Stimulated activated CD4-positive, alpha-beta T cell treated with anti-CD3 and anti-CD28 coated beads, TNF-alpha, amount 100 ng/mL, for 4 hours (primary cell): ENCODE data around the gene SLC25A20.
A peak's percentile ranks its signal among the peaks of the same experiment; 100 is the strongest.
"Not testable (repeated sequence)": the region's sequence is repeated elsewhere in the genome, so short reads cannot be mapped to it uniquely, and the experiment has no call there.

Source experiments
- DNase-seq, 3 experiments: peaks; one replicate each; pipeline ENCODE4 v3.0.0-alpha.2; 2020; ENCODE audit warnings: low read depth in 3 of 3

The SLC25A20 gene

GRCh38 chr3:48847053-48847503 is 51.6 kb downstream of the SLC25A20 start:
- DNase-seq: peak; percentile 13 to 27 (median 18)

- DNase-seq: no peak
Observed at GRCh38 chr3:48845170-48845569, 53.5 kb downstream of the SLC25A20 start.

DNA sequence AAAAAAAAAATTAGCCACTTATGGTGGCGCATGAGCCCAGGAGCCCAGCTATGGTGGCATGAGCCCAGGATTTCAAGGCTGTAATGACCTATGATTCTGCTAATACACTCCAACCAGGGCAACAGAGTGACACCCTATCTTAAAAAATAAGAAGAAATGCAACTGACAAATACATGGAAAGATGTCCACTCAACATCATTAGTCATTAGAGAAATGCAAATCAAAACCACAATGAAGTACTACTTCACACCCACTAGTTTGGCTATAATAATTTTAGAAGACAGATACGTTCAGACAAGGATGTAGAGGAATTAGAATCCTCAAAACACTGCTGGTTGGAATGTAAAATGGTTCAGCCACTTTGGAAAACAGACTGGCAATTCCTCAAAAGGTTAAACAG is 61.5 kb downstream of the SLC25A20 start:
- no peak for DNase-seq

DNA sequence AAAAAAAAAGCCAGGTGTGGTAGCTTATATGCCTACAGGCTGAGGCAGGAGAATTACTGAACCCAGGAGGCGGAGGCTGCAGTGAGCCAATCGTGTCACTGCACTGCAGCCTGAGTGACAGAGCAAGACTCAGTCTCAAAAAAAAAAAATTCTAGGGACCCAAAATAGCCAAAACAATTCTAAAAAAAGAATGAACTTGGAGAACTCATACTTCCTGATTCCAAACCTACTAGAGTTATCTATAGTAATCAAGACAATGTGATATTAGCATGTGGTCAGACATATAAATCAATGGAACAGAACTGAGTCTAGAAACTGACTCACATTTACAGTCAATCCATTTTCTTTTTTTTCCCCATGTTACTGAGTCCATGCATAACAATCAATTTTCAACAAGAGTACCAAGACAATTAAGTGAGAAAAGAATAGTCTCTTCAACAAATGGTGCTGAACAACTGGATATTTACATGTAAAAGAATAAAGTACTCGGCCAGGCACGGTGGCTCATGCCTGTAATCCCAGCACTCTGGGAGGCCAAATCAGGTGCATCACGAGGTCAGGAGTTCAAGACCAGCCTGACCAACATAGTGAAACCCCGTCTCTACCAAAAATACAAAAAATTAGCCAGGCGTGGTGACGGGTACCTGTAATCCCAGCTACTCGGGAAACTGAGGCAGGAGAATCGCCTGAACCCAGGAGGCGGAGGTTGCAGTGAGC is 62.9 kb downstream of the SLC25A20 start:
- no peak for DNase-seq

- no peak for DNase-seq
Observed at GRCh38 chr3:48832684-48833083, 66.0 kb downstream of the SLC25A20 start.

DNA sequence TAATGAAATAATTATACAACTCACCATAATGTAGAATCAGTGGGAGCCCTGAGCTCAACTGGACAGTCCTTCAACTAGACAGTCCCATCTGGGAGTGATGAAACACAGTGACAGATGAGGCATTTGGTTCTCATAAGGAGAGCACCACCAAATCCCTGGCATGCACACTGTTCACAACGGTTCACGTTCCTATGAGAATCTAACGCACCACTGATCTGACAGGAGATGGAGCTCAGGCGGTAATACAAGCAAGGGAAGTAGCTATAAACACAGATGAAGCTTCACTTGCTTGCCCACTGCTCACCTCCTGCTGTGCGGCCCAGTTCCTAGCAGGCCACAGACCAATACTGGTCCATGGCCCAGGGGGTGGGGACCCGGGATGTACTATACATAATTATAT is 68.0 kb downstream of the SLC25A20 start:
- DNase-seq: no peak

GRCh38 chr3:48829525-48829924 is 69.2 kb downstream of the SLC25A20 start:
- not testable (repeated sequence) for DNase-seq

GRCh38 chr3:48827874-48828273 is 70.8 kb downstream of the SLC25A20 start:
- DNase-seq: not testable (repeated sequence)

DNA sequence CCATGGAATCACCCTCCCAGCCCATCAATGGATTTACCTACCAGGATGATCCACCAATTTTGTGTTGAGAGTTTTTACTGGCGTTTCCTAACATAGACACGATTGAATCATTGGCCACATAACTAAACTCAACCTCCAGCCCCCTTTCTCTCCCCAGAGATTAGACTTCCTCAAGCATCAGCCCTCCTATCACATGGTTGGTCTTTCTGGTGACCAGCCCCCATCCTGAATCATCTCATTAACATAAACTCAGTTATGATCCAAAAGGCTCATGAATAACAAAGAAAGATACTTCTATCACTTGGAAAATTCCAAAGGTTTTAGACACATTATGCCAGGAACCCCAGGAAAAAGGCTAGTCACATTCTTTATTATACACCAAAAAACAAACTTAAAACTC is 72.2 kb downstream of the SLC25A20 start:
- no peak for DNase-seq

DNA sequence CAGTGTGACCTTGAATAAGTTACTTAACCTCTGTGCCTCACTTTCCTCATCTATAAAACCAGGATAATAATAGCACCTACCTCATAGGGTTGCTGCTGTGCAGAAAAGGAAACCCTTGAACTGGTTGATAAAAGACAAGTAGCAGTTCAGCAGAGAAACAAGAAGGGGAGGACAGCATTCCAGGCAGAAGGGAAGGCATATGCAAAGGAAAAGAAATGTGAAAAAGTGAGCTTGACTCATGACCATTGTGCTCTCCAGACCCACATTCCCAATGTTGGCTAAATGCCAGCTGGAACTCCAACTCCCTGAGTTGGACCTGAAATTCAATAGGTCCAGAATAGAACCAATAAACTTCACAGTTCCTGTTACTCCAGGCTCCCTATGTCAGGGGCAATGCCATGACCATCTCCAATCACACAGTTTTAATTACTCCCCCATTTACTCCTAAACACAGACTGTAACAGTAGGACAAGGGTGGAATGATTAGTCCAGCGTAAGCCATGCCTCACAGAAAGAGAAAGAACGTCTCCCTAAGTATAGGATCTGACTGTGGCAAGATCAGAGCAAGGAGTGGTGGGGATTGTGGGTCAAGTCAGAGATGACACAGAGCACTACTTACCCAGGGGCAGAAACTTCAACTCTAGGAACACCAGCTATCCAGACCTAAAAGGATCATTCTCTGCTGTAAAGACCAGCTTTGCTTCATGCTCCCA is 77.9 kb downstream of the SLC25A20 start:
- no peak for DNase-seq

GRCh38 chr3:48819234-48820221 is 79.2 kb downstream of the SLC25A20 start:
- no peak for DNase-seq

- DNase-seq: no peak
Observed at GRCh38 chr3:48811524-48811923, 87.2 kb downstream of the SLC25A20 start.
